ENCODE measurements around the gene BIN1.
"Not testable (repeated sequence)": the region's sequence is repeated elsewhere in the genome, so short reads cannot be mapped to it uniquely, and the experiment has no call there.

Gene BIN1

DNA sequence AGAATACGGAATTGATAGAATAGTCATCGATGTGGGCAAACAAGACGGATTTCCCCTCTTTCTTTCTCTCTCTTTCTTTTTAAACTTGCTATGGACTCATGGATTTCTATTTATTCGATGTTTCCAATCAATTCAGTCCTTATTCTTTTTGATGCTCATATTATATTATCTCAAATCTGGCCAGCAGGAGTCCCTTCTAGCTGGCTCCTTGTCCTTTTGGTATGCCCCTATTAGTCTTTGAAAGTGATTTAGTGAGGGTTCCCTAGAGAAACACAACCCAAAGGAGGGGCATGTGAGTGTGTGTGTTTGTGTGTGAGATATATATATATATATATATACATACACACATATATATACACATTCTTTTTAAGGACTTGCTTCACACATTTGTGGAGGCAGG lies 23.5 kb upstream of the BIN1 start:
- DNase-seq: no peak

DNA sequence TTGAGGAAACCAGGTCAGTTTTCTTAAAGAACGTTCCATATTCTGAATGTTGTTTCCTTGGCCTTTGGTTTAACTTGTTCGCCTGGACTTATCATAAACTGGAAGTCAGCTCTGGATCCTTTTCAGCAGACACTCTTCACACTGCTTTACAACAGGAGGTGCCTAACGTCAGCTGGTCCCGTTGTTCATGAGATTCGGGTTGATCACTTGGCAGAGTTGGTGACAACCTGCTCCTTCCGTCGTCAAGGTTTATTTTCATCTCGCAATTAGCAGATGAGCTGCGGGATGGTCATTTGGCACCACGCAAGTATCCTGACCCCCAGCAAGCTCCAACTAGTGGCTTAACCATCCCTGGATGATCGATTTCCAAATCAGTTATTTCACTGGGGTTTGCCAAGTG lies 23.0 kb upstream of the BIN1 start:
- no peak for DNase-seq

DNA sequence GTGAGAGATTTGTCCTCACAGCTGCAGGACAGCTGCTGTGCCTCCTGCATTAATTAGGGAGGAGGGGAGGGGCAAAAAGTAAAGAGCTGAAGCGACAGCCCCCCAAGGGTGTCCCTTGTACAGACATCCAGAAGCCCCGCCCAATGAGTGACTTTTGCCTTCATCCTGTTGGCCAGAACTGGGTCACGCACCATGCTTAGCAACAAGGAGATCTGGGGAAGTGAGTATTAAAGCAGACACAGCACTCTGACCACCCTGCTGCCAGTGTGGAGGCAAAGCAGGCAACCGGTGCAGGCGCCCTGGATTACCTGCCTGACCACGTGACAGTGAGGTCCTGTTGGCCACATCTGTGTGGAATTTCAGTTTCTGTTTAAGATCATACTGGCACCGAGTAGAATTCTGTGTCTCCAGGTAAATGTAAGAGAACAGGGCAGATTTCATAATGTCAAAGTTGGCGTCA lies 21.5 kb upstream of the BIN1 start:
- DNase-seq: peak; percentile 11

DNA sequence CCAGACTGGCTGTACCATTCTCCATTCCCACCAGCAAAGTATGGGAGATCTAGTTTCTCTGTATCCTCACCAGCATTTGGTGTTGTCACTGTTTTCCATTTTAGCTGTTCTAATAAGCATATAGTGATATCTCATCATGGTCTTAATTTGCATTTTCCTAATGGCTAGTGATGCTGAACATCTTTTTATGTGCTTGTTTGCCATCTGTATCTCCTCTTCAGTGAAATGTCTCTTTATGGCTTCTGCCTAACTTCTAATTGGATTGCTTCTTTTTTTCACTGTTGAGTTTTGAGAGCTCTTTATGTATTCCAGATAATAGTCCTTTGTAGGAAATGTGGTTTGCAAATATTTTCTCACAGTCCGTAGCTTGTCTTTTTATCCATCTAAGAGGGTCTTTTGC lies 18.9 kb upstream of the BIN1 start:
- DNase-seq: no peak

DNA sequence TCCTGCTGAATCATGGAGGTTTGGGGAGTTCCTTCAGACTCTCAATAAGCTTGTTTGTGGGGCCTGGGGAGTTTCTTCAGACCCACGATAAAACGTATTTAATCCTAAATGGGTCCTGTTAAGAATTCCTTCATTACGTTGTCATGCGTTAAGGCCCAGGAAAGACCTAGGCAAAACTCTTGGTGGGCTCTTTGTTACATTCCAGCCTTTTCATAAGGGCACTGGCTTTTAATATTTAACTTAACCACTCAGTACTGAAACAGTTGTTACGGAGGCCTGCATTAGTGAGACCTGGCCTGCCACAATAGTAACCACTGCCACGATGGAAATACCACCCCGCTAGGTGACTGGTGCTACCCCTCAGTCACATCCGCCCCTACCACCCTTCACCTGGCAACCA lies 17.5 kb upstream of the BIN1 start:
- no peak for DNase-seq

DNA sequence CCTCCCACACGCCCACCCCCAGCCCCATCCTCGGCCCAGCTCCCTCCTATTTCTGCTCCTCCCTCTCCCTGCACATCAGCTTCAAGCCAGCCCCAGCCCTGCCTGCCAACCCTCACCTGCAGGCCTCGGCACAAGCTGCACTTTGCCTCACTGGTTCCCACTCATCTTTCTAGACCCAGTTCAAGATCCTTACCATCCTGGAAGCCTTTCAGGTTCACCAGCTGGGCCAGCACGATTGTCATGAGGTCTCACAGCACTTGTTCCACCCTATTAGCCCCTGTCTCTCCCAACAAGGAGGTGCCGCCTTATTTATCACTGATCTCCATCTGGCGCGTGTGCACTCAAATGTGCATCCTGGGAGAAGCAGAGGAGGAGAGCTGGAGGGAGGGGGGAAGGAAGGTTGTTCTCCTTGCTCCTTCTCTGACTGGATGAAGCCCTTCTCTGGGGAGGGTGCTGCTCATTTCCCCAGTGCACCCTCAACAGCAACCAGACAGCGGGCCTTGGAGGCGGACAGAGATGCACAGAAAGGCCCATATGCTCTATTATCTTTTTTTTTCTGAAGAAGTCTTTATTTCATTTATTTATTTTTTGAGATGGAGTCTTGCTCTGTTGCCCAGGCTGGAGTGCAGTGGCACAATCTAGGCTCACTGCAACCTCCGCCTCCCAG lies 15.5 kb upstream of the BIN1 start:
- DNase-seq: no peak

DNA sequence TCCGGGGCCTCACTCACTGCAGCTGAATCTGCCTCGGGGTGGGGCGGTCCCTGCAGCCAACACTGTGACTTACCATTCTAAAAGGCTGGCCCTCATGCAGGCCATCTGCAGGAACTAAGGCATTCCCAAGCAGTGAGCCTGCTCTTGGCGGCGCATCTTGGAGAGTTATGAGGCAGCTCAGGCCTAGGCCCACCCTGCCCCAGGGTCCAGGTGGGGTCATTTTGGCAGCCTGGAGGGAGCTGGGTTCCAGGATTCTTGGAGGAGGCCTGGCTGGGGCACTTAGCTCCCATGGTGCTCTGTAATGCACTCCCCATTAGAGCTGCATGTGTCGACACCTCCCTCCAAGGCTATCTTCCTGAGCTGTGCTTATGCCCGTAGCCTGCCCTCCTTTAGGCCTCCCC lies 14.8 kb upstream of the BIN1 start:
- no peak for DNase-seq

DNA sequence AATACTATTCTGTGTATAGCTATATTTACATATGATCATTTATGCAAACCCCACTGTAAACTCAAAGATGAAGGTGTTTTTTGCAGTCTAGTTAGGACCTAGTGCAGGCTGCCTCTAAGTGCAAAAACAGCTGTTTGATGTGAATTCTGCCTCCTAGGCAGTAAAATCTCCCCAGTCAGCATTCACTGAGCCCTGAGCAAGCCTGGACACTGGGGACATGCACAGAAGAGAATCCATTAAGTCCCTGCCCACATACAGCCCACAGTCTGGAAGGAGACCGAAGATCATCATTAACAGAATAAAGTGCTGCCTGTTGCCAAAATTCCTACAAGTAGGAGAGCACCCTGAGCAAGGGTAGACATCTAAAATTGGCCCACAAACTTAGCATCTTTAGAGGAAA lies 14.4 kb upstream of the BIN1 start:
- DNase-seq: no peak

DNA sequence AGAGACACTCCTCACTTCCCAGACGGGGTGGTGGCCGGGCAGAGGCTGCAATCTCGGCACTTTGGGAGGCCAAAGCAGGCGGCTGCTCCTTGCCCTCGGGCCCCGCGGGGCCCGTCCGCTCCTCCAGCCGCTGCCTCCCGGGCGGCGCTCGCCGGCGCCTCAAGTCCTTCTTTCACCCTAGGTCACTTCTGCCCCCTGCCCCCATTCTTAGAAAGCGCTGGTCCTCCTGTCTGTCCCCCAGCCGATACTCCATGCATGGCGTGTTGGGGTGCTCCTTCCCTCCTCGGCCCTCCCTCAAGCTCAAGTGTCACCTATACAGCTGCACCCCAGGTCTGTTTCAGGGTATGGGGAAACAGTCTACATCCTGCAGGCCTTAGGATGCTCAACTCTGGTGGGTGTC lies 13.5 kb upstream of the BIN1 start:
- DNase-seq: not testable (repeated sequence)

DNA sequence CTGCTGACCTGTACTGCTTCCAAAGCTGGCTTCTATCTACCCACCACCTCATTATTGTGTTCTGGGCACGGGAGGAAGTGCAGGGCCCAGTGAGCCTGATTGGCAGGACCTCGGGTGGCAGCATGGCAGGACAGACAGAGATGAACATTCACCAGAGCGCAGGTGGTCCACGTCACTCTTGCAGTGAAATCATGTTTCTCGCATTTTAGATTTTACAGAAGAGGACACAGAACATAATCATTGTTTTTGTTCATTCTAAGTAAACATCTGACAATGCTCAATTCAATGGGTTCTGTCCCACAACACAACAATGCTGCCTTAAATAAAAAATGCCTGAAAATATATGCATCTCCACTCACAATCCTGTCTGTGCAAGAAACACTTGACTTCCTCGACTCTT lies 11.5 kb upstream of the BIN1 start:
- DNase-seq: no peak

DNA sequence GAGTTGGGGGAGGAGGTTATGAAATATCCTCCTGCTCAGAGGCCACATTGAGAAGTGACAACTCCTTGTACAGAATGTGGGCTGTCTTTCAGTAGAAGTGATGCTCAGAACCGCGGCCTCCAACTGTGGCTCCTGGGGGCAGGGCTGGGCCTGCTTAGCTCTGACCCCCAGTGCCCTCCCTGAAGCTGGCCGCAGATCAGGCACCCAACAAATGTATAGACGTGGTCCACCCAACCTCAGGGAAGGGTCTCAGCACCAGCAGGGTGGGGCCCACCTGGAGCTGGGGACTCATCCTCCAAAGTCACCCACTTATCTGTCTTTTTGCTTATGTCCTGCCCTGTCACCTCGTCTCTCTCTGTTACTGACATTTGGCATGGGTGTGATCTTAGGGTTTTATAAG lies 11.1 kb upstream of the BIN1 start:
- no peak for DNase-seq

DNA sequence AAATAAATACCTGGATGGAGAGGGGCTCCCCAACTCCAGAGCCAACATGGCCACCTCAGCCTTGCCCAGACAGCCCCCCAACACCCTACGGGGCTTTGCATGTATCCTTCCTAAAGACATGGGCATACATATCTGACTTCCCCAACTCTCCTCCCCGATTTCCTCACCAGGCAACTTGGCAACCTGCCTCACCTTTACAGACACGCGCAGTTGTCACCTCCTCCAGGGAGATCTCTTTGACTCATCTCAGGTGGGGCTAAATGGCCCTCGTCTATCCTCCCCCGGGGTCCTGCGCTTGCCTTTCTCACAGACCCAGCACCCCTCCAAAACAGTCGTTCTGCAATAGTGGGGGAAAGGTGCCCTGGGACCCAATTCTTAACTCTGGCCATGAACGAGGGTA lies 10.6 kb upstream of the BIN1 start:
- no peak for DNase-seq

DNA sequence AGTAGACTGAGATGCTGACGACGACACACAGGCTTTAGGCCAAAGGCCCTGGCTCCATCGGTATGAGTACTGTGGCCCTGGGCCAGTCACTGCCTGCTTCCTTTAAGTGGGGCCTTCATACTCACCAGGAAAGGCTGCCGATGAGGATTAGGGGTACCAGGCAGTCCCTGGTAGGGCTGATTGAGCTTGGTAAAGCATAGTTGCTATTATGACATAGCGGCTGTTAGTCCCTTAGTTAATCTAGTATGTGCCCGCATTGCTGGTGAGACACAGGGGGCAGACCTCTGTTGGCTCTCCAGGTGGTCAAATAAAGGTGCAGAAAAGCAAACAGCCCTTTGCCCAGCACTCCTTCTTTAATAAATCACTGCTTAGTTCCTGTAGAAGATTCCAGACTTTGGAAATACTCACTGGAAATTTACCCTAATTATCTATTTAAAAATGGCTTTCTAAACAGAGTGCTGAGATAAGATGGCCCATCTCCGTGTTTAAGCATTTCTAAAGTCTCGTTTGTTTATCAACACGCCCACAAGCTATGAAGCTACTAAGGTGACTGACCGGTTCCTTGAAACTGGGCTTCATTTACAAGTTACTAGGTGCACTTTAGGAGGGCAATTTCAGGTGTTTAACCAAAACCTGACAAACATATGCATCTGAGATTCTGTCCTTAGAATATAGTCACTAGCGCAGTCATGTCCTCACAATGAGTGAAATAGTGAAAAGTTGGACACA lies 8.7 kb upstream of the BIN1 start:
- no peak for DNase-seq

DNA sequence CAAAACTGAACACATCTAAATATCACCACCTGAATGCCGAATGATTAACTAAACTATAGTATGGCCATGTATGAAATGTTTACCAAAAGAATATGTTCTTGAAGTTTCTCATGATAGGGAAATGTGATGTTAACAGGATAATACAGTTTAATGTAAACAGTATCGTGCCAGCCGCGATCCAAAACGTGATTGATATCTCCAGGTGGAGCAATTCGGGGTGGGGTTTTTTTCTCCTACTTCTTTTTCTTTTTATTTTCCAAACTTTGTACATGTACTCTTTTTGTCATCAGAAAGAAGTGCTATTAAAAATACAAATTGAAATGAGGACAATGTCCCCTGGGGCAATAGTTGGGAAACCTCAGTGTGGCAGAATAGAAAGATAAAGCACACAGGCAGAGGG lies 4.0 kb upstream of the BIN1 start:
- no peak for DNase-seq

DNA sequence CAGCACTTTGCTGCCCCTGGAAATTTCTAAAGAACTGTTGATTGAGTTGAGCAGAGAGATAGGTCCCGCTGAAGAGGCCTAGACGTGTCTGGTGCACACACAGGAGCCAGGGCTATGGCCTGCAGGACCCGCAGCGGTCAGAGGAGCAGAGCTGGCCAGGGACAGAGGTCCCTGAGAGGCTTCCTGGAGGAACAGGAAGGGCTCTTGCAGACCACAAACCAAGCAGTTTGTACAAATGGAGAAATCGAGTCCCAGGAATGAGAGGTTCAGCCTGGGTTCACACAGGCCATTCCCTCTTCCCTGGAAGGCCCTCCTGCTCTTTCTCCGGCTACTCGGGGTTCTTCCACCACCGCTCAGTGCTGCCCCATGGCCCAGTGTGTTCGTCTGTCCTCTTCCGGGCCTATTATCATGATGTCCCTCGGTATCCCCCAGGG lies 1.2 kb upstream of the BIN1 start:
- DNase-seq: no peak

DNA sequence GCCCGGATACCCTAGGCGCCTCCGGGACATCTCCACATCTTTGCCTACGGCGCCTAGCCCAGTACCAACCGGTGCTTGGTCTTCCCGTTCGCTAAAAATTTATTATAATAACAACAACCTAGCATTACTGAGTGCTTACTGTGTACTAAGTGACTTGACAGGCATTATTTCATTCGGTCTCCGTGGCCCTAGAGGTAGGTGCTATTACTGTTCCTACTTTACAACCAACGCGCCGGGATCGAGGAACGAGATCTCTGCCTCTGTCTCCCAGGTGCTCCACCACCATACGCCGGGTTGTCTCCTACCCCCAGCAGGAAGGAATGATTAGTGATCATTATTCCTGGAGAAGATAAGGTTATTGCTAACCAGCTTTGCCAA lies 657 bp upstream of the BIN1 start:
- DNase-seq: no peak

DNA sequence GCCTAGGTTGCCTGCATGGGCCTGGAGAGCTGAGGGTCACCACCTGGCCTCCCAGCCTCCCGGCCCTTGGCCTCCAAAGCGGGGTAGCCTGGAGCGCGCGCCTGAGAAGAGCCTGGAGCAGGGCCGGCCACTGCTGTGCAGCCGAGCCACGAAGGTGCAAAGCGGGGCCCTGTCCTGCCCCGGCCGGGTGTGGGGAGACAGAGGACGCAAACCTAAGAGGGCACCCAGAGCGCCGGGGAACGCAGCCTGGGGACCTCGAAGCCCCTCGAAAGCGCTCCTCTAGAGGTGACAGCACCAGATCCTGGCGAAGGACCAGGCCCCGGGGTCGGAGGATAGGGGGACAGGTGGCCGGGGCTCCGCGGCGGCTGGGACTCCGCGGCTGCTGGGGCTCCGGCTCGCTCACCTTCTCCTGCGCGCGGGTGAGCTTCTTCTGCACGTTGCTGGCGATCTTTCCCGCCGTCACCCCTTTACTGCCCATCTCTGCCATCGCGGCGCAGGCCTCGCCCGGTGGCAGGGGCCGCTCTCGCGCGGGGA lies 430 bp downstream of the BIN1 start:
- DNase-seq: no peak

DNA sequence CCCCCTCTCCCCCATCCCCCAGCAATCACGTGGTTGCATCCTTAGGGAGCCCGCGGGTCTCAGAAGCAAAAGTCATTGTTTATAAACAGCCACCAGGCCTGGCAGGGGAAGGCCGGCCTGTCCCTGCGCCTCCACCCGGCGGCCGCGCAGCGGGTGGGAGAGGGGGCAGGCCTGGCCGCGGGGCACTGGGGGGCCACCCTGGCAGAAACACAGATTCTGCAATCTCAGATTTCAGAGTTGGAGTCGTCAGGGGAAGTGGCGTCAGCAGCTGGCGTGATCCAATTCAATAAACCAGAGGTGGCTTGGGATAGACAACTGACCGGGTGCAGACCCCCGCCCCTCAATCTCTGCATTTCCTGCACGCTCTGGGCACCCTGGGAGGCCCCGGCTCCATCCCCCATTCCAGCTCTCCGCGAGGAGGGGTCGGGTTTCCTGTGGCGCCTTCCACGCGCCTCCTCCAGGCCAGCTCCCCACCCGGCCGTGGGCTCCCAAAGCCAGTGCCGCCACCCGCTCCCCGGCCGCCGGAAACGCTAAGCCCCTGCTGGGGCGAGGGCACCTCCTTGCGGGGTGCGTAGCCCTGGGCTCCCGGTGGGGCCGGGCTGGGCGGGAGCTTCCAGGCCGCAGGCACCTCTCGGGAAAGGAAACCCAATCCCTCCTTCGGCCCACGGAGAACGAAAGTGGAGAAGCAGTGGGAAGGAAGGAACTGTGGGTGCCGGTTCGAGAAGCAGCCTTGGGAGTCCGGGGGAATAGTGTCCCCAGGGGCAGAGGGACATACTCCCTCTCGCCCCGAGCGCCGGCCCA lies 1.1 kb downstream of the BIN1 start:
- DNase-seq: no peak

DNA sequence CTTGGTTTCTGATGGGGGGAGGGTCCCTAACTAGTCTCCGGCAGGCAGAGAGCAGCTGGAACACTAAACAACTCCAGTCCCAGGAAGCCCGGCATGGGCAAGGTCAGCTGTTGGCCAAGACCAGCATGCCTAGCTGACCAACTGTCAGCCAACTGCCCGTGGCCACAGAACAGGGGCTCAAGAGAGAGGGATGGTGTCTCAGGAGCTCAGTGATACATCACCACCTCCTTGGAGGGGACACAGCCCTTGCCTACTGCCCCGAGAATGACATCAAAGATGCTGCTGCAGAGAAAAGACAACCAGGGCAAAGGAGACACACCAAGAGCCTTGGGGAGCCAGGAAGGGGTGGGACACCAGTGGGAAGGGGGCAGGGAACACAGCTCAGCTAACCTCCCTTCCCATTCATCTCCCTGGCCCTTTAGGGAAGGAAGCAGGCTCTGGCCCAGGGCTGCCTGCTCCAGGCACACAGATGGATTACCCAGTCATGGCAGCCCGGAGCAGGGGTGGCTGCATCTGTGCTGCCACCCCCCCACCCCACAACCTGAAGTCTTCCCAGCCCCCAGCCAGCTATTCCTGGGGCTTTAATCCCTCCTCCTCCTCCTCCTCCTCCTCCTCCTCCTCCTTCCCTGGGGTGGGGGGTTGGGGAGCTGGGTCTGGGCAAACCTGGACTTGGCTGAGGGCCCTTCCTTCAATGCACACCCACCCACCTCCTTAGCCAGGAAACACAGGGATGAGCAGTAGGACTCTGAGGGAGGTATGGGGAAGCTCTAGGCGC lies 1.9 kb downstream of the BIN1 start:
- no peak for DNase-seq

DNA sequence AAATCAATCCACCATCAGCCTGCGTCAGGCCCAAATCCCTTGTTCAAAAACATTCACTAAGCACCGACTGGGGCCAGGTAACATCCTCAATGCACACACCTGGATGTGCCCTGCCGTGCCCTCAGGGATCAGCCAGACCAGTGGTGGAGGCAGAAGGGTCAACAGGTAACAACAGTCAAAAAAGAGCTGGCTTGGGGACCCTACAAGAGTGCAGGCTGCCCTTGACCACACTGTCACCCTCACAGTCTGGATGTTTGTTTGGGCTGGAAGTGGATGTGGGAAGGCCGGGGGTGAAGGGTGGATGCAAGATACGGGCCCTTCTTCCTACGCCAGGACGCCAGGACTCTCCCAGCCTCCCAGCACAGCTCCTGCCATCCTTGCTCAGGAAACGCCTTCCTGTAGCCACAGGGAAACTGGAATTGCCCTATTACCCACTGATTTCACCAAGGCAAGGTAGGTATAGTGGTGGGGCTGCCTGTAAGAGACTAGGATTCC lies 2.7 kb downstream of the BIN1 start:
- DNase-seq: no peak

DNA sequence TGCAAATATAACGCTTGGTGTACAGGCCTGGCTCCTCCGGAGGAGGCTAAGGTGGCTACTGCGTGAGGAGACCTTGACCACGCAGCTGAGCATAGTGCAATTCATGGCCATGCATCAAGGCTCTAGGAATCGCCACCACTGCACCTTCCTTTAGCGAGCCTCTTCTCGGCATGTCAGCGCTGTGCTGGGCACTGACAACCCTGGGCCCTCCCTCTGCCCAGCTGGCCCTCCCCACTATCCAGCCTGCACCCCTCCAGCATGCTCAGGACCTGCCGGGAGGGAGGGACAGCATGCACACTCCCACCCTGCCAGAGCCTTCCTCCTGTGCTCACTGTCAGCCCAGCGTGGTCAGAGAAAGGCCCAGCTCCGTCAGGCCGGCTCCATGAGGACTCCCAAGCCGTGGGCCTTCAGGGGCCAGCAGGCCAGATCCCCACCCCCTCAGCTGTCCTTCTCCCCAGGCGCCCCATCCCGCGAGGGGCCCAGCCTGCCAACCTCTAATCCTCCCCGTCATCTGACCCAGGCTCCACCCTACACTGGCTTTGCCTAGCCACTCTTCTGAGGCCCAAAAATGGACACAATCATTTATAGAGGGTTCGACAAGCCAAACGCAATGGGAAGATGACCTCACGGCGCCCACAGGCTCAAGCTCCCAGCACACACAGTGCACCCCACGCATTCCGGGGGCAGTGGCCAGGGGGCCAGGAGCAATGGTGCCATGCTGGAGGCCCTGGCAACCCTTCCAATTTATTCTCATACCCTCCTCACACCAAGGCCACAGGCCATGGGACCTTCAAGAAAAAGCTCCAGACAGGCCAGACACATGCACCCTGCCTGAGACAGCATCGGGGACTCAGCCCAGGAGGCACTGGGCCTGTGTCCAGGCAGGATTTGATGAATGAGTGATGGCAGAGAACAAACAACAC lies 3.5 kb downstream of the BIN1 start:
- DNase-seq: no peak
